Nephron progenitor cell (in vitro differentiated cells): Measurements from ENCODE around the gene HSD3B2.

Experiments
- DNase-seq: peaks from one replicate; pipeline ENCODE4 v3.0.0; 2021
- H3K27ac Mint-ChIP-seq: 2 replicates; pipeline ENCODE4 v1.8.0; 2021; ENCODE audit warnings: mild to moderate bottlenecking, moderate library complexity, mixed read lengths
- H3K27me3 Mint-ChIP-seq: 2 replicates; pipeline ENCODE4 v1.8.0; 2021; ENCODE audit warnings: mild to moderate bottlenecking, low read depth, mixed read lengths; ENCODE audit not compliant: poor library complexity
- H3K36me3 Mint-ChIP-seq: 2 replicates; pipeline ENCODE4 v1.8.0; 2021; ENCODE audit warnings: low read depth, mixed read lengths
- H3K4me1 Mint-ChIP-seq: 2 replicates; pipeline ENCODE4 v1.8.0; 2021; ENCODE audit warnings: mixed read lengths
- H3K4me3 Mint-ChIP-seq: 2 replicates; pipeline ENCODE4 v1.8.0; 2021; ENCODE audit warnings: mild to moderate bottlenecking, moderate library complexity, mixed read lengths
- H3K9me3 Mint-ChIP-seq: 2 replicates; pipeline ENCODE4 v1.8.0; 2021; ENCODE audit warnings: mild to moderate bottlenecking, moderate library complexity, mixed read lengths
- CTCF ChIP-seq: fragments of 200-600 bp; sonication (generic); IDR thresholded peaks from 2 replicates; pipeline ENCODE4 v1.5.0; 2021; ENCODE audit warnings: antibody characterized with exemption

The HSD3B2 gene

GRCh38 chr1:119422631-119423030 is 7.7 kb downstream of the HSD3B2 start:
- no peaks in the 10 kb centered on the region for H3K36me3 Mint-ChIP-seq

GRCh38 chr1:119428991-119429390 is 14.0 kb downstream of the HSD3B2 start:
- peaks cover 10% of the 10 kb centered on the region for H3K27me3 Mint-ChIP-seq
- H3K27ac Mint-ChIP-seq = no peak overlapping the region
- H3K4me1 Mint-ChIP-seq = no peaks in the 10 kb centered on the region
- TF ChIP-seq CTCF = no peak
- no peaks in the 10 kb centered on the region for H3K36me3 Mint-ChIP-seq
- no peak for DNase-seq
- H3K4me3 Mint-ChIP-seq = no peak overlapping the region
- H3K9me3 Mint-ChIP-seq = no peaks in the 10 kb centered on the region

More at GRCh38 chr1:119422631-119423030, 7.7 kb downstream of the HSD3B2 start:
- H3K27ac Mint-ChIP-seq = no peak overlapping the region
- no peaks in the 10 kb centered on the region for H3K9me3 Mint-ChIP-seq
- peaks cover 6% of the 10 kb centered on the region for H3K27me3 Mint-ChIP-seq
- TF ChIP-seq CTCF = no peak
- no peaks in the 10 kb centered on the region for H3K4me1 Mint-ChIP-seq
- no peak for DNase-seq
- no peak overlapping the region for H3K4me3 Mint-ChIP-seq

- no peaks in the 10 kb centered on the region for H3K9me3 Mint-ChIP-seq
- peaks cover 10% of the 10 kb centered on the region for H3K27me3 Mint-ChIP-seq
- H3K27ac Mint-ChIP-seq = no peak overlapping the region
- DNase-seq = no peak
- no peaks in the 10 kb centered on the region for H3K4me1 Mint-ChIP-seq
- TF ChIP-seq CTCF = no peak
- no peak overlapping the region for H3K4me3 Mint-ChIP-seq
- H3K36me3 Mint-ChIP-seq = no peaks in the 10 kb centered on the region
Measured at GRCh38 chr1:119429687-119430086, 14.7 kb downstream of the HSD3B2 start.

GRCh38 chr1:119430486-119430885 is 15.5 kb downstream of the HSD3B2 start:
- no peaks in the 10 kb centered on the region for H3K4me1 Mint-ChIP-seq
- H3K27me3 Mint-ChIP-seq = peaks cover 10% of the 10 kb centered on the region
- no peak overlapping the region for H3K27ac Mint-ChIP-seq
- TF ChIP-seq CTCF = no peak
- no peaks in the 10 kb centered on the region for H3K9me3 Mint-ChIP-seq
- DNase-seq = no peak
- no peaks in the 10 kb centered on the region for H3K36me3 Mint-ChIP-seq
- no peak overlapping the region for H3K4me3 Mint-ChIP-seq

GRCh38 chr1:119431836-119432235 is 16.9 kb downstream of the HSD3B2 start:
- Mint-ChIP-seq H3K4me3 (no peak overlapping the region), H3K4me1 (no peaks in the 10 kb centered on the region), H3K36me3 (no peaks in the 10 kb centered on the region), H3K9me3 (no peaks in the 10 kb centered on the region), H3K27me3 (peaks cover 10% of the 10 kb centered on the region), H3K27ac (no peak overlapping the region)
- DNase-seq = no peak
- TF ChIP-seq CTCF = no peak

GRCh38 chr1:119435052-119435451 is 20.1 kb downstream of the HSD3B2 start:
- Mint-ChIP-seq H3K27ac (no peak overlapping the region), H3K36me3 (no peaks in the 10 kb centered on the region), H3K4me1 (no peaks in the 10 kb centered on the region), H3K4me3 (no peak overlapping the region), H3K9me3 (no peaks in the 10 kb centered on the region), H3K27me3 (peaks cover 5% of the 10 kb centered on the region)
- TF ChIP-seq CTCF = no peak
- DNase-seq = no peak
